Karpas-422 (cell line): ENCODE data around the gene IL13. TPM values are rescaled to one million over a fixed set of nuclear protein-coding genes. Genes with fewer than 3 reads are reported as not detected.

Experiments used
- DNase-seq: peaks from one replicate; pipeline ENCODE4 v3.0.0-alpha.2; 2015
- H2AFZ ChIP-seq: fragments of 200-600 bp; sonication (generic); 2 replicates; pipeline ENCODE4 v1.6.1; 2014; ENCODE audit warnings: antibody characterized with exemption, low read length, mixed read lengths
- H3K27ac ChIP-seq: fragments of 200-600 bp; sonication (generic); 2 replicates; pipeline ENCODE4 v1.5.1; 2014; ENCODE audit warnings: mild to moderate bottlenecking, low read length, moderate library complexity
- H3K27me3 ChIP-seq: fragments of 200-600 bp; sonication (generic); 2 replicates; pipeline ENCODE4 v1.6.1; 2014; ENCODE audit warnings: low read length, mixed read lengths
- H3K36me3 ChIP-seq: fragments of 200-600 bp; sonication (generic); 2 replicates; pipeline ENCODE4 v1.6.1; 2014; ENCODE audit warnings: low read length, mixed read lengths; ENCODE audit not compliant: insufficient read depth
- H3K4me1 ChIP-seq: fragments of 200-600 bp; sonication (generic); 2 replicates; pipeline ENCODE4 v1.6.1; 2014; ENCODE audit warnings: mild to moderate bottlenecking, low read length, mixed read lengths
- H3K4me2 ChIP-seq: fragments of 200-600 bp; sonication (generic); 2 replicates; pipeline ENCODE4 v1.6.1; 2014; ENCODE audit warnings: low read length, low read depth, mild to moderate bottlenecking; ENCODE audit not compliant: poor library complexity, severe bottlenecking
- H3K4me3 ChIP-seq: fragments of 200-600 bp; sonication (generic); 2 replicates; pipeline ENCODE4 v1.5.1; 2014; ENCODE audit warnings: mild to moderate bottlenecking, antibody characterized with exemption, low read length, mixed read lengths
- H3K79me2 ChIP-seq: fragments of 200-600 bp; sonication (generic); 2 replicates; pipeline ENCODE4 v1.6.1; 2014; ENCODE audit warnings: mild to moderate bottlenecking, low read length, mixed read lengths
- H3K9ac ChIP-seq: fragments of 200-600 bp; sonication (generic); 2 replicates; pipeline ENCODE4 v1.6.0; 2014; ENCODE audit warnings: low read length
- H3K9me2 ChIP-seq: fragments of 200-600 bp; sonication (generic), shearing (Covaris generic); replicated peaks from 2 replicates; pipeline ENCODE4 v1.6.0; 2014; ENCODE audit warnings: mild to moderate bottlenecking, low read length, moderate library complexity; ENCODE audit not compliant: insufficient read depth
- H3K9me3 ChIP-seq: fragments of 300-700, 200-600 bp; sonication (generic); 2 replicates; pipeline ENCODE4 v1.6.1; 2014; ENCODE audit warnings: low read length, mixed read lengths
- H4K20me1 ChIP-seq: fragments of 200-600 bp; sonication (generic); 2 replicates; pipeline ENCODE4 v1.6.1; 2014; ENCODE audit warnings: mild to moderate bottlenecking, antibody characterized with exemption, low read length, low read depth; ENCODE audit not compliant: insufficient read depth
- total RNA-seq: library from RNA; depleted of rRNA; stranded (reverse); fragments of >200 nt; shearing (Covaris generic); gene quantifications from 2 replicates; pipeline ENCODE4 v1.2.3, GENCODE V29; 2014; ENCODE audit warnings: low replicate concordance

The IL13 gene
- total RNA-seq, 1 experiment from 2014 or later = not detected

DNA sequence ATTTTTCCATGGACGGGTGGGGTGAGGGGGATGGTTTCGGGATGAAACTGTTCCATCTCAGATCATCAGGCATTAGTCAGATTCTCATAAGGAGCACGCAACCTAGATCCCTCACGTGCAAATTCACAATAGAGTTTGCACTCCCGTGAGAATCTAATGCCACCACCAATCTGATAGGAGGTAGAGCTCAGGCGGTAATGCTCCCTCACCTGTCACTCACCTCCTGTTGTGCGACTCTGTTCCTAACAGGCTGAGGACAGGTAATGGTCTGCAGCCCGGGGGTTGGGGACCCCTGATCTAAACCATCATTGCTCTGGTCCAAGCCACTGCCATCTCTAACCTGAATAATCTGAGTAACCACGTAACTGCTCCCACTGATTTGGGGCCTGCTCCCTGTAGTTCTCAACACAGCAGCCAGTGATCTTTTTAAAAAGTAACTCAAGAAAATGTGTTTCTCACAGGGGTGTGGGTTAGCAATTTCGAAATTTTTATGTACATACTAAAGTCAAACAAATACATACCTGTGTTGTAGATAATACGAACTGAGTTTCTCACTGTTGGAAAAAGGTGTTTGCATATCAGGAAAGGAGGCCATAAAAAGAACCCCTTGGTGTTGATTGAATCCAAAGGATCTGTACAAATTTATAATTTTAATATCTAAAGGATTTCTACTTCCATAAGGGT is 11.2 kb upstream of the IL13 start:
- Histone ChIP-seq H4K20me1 (no peaks in the 10 kb centered on the region), H3K4me3 (no peak overlapping the region), H3K27ac (no peak overlapping the region), H3K36me3 (peaks cover 25% of the 10 kb centered on the region), H3K4me2 (no peak overlapping the region), H3K9me2 (no peaks in the 10 kb centered on the region), H3K79me2 (no peaks in the 10 kb centered on the region), H3K9ac (no peak overlapping the region), H3K27me3 (no peaks in the 10 kb centered on the region), H2AFZ (no peak overlapping the region), H3K4me1 (no peaks in the 10 kb centered on the region), H3K9me3 (peaks cover 5% of the 10 kb centered on the region; the same call in 1 of the 2 replicates)
- no peak for DNase-seq

DNA sequence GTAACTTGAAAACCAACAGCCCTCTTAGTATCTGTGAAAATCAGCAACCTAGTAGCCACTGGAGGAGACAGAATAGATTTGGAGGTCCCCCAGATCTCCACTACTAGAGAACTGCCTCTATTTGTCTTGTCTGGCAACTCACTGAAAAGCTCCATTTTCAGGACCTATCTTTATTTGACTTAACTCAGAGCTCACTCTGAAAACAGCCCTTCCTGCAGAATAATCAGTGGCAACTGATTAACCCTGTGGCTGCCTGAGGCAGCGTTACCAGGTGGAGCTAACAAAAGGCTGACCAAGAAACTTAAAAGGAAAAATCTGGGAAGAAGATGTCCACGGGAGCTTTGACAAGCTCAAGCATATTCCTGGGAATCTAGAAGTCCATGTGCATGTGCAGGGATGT is 10.5 kb upstream of the IL13 start:
- Histone ChIP-seq H3K9me2 (no peaks in the 10 kb centered on the region), H4K20me1 (no peaks in the 10 kb centered on the region), H3K4me1 (no peaks in the 10 kb centered on the region), H3K4me3 (no peak overlapping the region), H3K36me3 (peaks cover 18% of the 10 kb centered on the region), H2AFZ (no peak overlapping the region), H3K79me2 (no peaks in the 10 kb centered on the region), H3K4me2 (no peak overlapping the region), H3K9me3 (peaks cover 5% of the 10 kb centered on the region; the same call in 1 of the 2 replicates), H3K27ac (no peak overlapping the region), H3K9ac (no peak overlapping the region), H3K27me3 (no peaks in the 10 kb centered on the region)
- no peak for DNase-seq

DNA sequence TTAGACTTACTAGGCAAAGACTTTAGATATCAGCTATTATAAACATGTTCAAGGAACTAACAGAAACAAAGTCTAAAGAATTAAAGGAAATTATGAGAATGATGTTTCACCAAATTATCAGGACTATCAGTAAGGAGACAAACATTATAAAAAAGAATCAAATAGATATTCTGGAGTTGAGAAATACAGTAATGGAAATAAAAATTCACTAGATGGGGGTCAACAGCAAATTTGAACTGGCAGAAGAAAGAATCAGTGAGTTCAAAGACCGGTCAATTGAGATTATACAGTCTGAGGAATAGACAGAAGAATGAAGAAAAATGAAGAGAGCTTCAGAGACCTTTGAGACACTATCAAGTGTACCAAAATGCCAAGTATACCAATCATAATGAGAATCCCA is 9.6 kb upstream of the IL13 start:
- H4K20me1 ChIP-seq = no peaks in the 10 kb centered on the region
- no peak overlapping the region for H3K9ac ChIP-seq
- peaks cover 5% of the 10 kb centered on the region; the same call in 1 of the 2 replicates for H3K9me3 ChIP-seq
- no peaks in the 10 kb centered on the region for H3K4me1 ChIP-seq
- no peaks in the 10 kb centered on the region for H3K9me2 ChIP-seq
- H3K36me3 ChIP-seq = peaks cover 10% of the 10 kb centered on the region
- no peak overlapping the region for H3K4me2 ChIP-seq
- H3K27ac ChIP-seq = no peak overlapping the region
- no peak for DNase-seq
- no peaks in the 10 kb centered on the region for H3K79me2 ChIP-seq
- H2AFZ ChIP-seq = no peak overlapping the region
- no peak overlapping the region for H3K4me3 ChIP-seq
- H3K27me3 ChIP-seq = no peaks in the 10 kb centered on the region

DNA sequence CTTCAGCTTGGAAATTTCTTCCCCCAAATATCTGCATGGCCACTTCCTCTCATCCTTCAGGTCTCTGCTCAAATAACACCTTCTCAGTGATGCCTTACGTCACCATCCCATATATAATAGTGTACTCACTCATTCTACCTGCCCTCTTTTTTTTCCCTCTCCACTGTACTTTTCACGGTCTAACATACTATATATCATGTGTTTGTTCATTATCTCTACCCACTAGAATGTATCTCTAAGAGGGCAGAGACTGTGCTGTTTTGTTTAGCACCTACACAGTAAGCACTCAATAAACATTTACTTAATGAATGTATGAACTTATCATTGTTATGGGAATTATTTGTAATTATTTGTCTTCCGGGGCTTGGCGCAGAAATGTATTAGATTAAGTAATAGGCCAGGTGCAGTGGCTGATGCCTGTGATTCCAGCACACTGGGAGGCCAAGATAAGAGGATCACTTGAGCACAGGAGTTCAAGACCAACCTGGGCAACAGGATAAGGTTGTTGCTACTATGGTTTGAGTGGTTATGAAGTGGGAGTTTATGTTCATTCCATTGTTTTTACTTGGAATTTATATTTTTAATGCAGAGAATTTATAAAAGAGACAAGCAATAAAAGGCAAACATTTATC is 6.0 kb upstream of the IL13 start:
- peaks cover 5% of the 10 kb centered on the region; the same call in 1 of the 2 replicates for H3K9me3 ChIP-seq
- H3K4me2 ChIP-seq = no peak overlapping the region
- no peaks in the 10 kb centered on the region for H3K27me3 ChIP-seq
- H3K36me3 ChIP-seq = no peaks in the 10 kb centered on the region
- H3K79me2 ChIP-seq = no peaks in the 10 kb centered on the region
- no peak overlapping the region for H3K4me3 ChIP-seq
- H3K9ac ChIP-seq = no peak overlapping the region
- H3K27ac ChIP-seq = no peak overlapping the region
- H3K9me2 ChIP-seq = no peaks in the 10 kb centered on the region
- DNase-seq = no peak
- H4K20me1 ChIP-seq = no peaks in the 10 kb centered on the region
- no peak overlapping the region for H2AFZ ChIP-seq
- no peaks in the 10 kb centered on the region for H3K4me1 ChIP-seq

DNA sequence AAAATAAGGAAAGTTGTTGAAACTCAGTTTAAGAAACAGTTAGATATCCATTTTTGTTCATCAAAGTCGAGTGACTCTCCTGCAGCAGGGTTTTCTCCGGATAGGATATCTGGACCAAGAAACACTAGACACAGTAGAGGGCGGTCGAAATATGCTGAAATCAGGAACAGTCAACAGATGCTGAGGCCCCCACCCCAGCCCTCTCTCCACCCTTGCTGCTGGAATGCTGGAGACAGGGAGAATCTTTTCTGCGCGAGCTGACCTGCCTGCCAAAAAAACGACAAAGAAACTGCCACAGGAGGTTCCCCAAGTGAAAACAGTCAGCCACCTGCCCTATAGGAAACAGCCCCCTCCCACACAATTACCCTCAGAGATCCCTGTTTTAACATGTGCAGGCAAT is 4.3 kb upstream of the IL13 start:
- no peaks in the 10 kb centered on the region for H3K79me2 ChIP-seq
- no peaks in the 10 kb centered on the region for H3K9me3 ChIP-seq
- DNase-seq = no peak
- no peak overlapping the region for H3K4me3 ChIP-seq
- H2AFZ ChIP-seq = no peak overlapping the region
- no peaks in the 10 kb centered on the region for H3K4me1 ChIP-seq
- H3K4me2 ChIP-seq = no peak overlapping the region
- no peak overlapping the region for H3K9ac ChIP-seq
- H4K20me1 ChIP-seq = no peaks in the 10 kb centered on the region
- H3K36me3 ChIP-seq = no peaks in the 10 kb centered on the region
- H3K9me2 ChIP-seq = no peaks in the 10 kb centered on the region
- H3K27me3 ChIP-seq = no peaks in the 10 kb centered on the region
- no peak overlapping the region for H3K27ac ChIP-seq

DNA sequence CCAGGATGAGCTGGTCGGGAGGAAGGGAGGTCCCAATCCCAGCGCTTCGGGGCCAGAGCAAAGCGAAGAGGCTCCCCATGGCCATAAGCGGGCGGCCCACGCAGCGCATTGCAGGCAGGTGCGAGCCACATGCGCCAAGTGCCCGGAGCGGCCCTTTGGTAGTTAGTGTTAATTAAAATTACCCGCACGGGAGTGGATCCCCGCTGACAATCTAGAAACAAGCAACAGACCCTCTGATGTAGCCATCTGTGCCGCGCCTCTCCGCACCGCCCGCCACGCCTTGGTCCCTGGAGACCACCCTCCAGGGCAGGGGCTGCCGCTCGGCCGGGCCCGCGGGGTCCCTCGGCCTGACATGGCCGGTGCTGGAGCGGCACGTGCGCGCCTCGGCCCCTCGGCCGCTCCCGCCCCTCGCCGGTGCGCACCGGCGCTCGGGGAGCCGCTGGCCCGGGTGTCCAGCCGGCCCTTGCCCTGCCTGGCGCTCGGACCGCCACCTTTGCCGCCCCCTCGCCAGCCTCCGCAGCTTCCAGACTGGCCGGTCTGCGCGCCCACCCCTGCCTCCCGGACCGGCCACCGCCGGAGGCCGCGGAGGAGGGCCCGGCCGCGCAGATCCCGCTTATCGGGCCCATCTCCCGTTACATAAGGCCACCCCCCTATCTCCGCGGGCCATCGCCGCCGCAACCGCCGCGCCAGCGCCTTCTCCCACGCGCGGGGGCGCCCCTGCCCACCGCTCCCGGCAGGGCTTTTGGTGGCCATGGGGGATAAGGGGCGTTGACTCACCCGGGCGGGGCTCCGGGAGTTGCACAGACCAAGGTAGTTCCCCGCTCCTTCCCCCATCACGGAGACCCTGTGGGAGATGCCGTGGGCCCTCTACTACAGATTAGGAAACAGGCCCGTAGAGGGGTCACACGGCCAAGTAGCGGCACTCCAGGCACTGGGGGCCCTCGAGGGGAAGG is 1.9 kb upstream of the IL13 start:
- Histone ChIP-seq H3K4me1 (peaks cover 4% of the 10 kb centered on the region), H3K9ac (no peak overlapping the region), H3K4me2 (no peak overlapping the region), H3K36me3 (no peaks in the 10 kb centered on the region), H3K27ac (no peak overlapping the region), H3K27me3 (no peaks in the 10 kb centered on the region), H4K20me1 (no peaks in the 10 kb centered on the region), H3K9me3 (no peaks in the 10 kb centered on the region), H2AFZ (no peak overlapping the region), H3K9me2 (no peaks in the 10 kb centered on the region), H3K79me2 (no peaks in the 10 kb centered on the region), H3K4me3 (no peak overlapping the region)
- DNase-seq = no peak

DNA sequence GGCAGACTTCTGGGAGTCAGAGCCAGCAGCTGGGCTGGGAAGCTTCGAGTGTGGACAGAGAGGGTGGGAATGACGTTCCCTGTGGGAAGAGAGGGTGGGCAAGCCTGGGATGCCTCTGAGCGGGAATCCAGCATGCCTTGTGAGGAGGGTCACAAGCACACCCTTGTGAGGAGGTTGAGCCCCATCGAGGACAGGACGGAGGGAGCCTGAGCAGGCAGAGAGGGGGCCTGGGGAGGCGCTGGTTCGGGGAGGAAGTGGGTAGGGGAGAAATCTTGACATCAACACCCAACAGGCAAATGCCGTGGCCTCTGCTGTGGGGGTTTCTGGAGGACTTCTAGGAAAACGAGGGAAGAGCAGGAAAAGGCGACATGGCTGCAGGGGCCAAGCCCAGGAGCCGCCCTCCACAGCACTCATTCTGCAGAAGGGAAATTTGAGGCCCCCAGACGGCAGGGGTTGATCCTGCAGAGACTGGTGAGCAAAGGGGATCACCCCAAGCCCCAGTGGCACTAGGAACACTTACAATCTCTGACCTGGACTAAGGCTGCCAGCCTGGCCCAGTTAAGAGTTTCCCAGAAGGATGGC is 1.1 kb upstream of the IL13 start:
- no peak overlapping the region for H3K4me3 ChIP-seq

More for the DNA sequence above, 1.1 kb upstream of the IL13 start:
- Histone ChIP-seq H3K4me1 (peaks cover 11% of the 10 kb centered on the region), H3K79me2 (no peaks in the 10 kb centered on the region), H3K27me3 (no peaks in the 10 kb centered on the region), H3K9ac (no peak overlapping the region), H3K9me3 (no peaks in the 10 kb centered on the region), H2AFZ (no peak overlapping the region), H3K4me2 (no peak overlapping the region), H3K36me3 (no peaks in the 10 kb centered on the region), H3K9me2 (no peaks in the 10 kb centered on the region), H3K27ac (no peak overlapping the region), H4K20me1 (no peaks in the 10 kb centered on the region)
- no peak for DNase-seq
